Trophoblast cell (in vitro differentiated cells and primary cell): ENCODE results near the gene SLC23A3.

Experiments
- DNase-seq, 2 donors: peaks; one replicate each; pipeline ENCODE4 v3.0.0-alpha.2; 2016
- H2AFZ ChIP-seq: 2 replicates; pipeline ENCODE4 v1.6.1; 2013; ENCODE audit warnings: low read length, moderate library complexity, mild to moderate bottlenecking; ENCODE audit not compliant: insufficient read depth, poor library complexity
- H2AK5ac ChIP-seq: 2 replicates; pipeline ENCODE4 v1.6.1; 2013; ENCODE audit warnings: mild to moderate bottlenecking, low read length
- H2BK120ac ChIP-seq: 2 replicates; pipeline ENCODE4 v1.6.1; 2013; ENCODE audit warnings: low read length, mild to moderate bottlenecking, moderate library complexity; ENCODE audit not compliant: insufficient read depth, poor library complexity
- H2BK12ac ChIP-seq: 2 replicates; pipeline ENCODE4 v1.6.1; 2013; ENCODE audit warnings: mild to moderate bottlenecking, low read length, moderate library complexity
- H2BK5ac ChIP-seq: 2 replicates; pipeline ENCODE4 v1.6.1; 2013; ENCODE audit warnings: low read length, low read depth, moderate library complexity, mild to moderate bottlenecking; ENCODE audit not compliant: poor library complexity
- H3K14ac ChIP-seq: 2 replicates; pipeline ENCODE4 v1.6.1; 2013; ENCODE audit warnings: mild to moderate bottlenecking, low read length
- H3K18ac ChIP-seq: 2 replicates; pipeline ENCODE4 v1.6.1; 2013; ENCODE audit warnings: mild to moderate bottlenecking, low read length
- H3K23ac ChIP-seq: 2 replicates; pipeline ENCODE4 v1.6.1; 2013; ENCODE audit warnings: low read length
- H3K27ac ChIP-seq: 2 replicates; pipeline ENCODE4 v1.5.1; 2013; ENCODE audit warnings: low read depth, mild to moderate bottlenecking, inconsistent platforms, low read length, moderate library complexity
- H3K27me3 ChIP-seq: 2 replicates; pipeline ENCODE4 v1.6.1; 2013; ENCODE audit warnings: inconsistent platforms, mild to moderate bottlenecking, low read length, moderate library complexity; ENCODE audit not compliant: insufficient read depth
- H3K36me3 ChIP-seq, 2 experiments: 1 replicate in 1 of 2; 2 replicates in 1 of 2; pipeline ENCODE4 v1.6.1; 2013; ENCODE audit warnings: low read length in 2 of 2, mild to moderate bottlenecking in 2 of 2, moderate library complexity in 1 of 2; ENCODE audit not compliant: insufficient read depth in 2 of 2, control insufficient read depth in 1 of 2
- H3K4ac ChIP-seq: 2 replicates; pipeline ENCODE4 v1.6.1; 2013; ENCODE audit warnings: low read depth, mild to moderate bottlenecking, low read length, moderate library complexity
- H3K4me1 ChIP-seq, 2 experiments: 1 replicate in 1 of 2; 2 replicates in 1 of 2; pipeline ENCODE4 v1.6.1; 2013; ENCODE audit warnings: low read length in 2 of 2, mild to moderate bottlenecking in 2 of 2, moderate library complexity in 1 of 2; ENCODE audit not compliant: insufficient read depth in 2 of 2, control insufficient read depth in 1 of 2
- H3K4me2 ChIP-seq: 2 replicates; pipeline ENCODE4 v1.6.1; 2013; ENCODE audit warnings: inconsistent platforms, mild to moderate bottlenecking, low read length, moderate library complexity
- H3K4me3 ChIP-seq: 2 replicates; pipeline ENCODE4 v1.5.1; 2013; ENCODE audit warnings: mild to moderate bottlenecking, low read depth, low read length, inconsistent platforms
- H3K79me1 ChIP-seq: one replicate; pipeline ENCODE4 v1.6.1; 2013; ENCODE audit warnings: low read length
- H3K79me2 ChIP-seq: 2 replicates; pipeline ENCODE4 v1.6.1; 2013; ENCODE audit warnings: low read length, mild to moderate bottlenecking; ENCODE audit not compliant: control insufficient read depth, insufficient read depth, poor library complexity
- H3K9ac ChIP-seq: 2 replicates; pipeline ENCODE4 v1.6.1; 2013; ENCODE audit warnings: mild to moderate bottlenecking, low read length
- H3K9me3 ChIP-seq: 2 replicates; pipeline ENCODE4 v1.6.1; 2013; ENCODE audit warnings: low read depth, mild to moderate bottlenecking, control low read depth, inconsistent platforms, low read length; ENCODE audit not compliant: insufficient read depth
- H4K12ac ChIP-seq: 2 replicates; pipeline ENCODE4 v1.6.1; 2013; ENCODE audit warnings: low read depth, mild to moderate bottlenecking, low read length, moderate library complexity
- H4K8ac ChIP-seq: 2 replicates; pipeline ENCODE4 v1.6.1; 2013; ENCODE audit warnings: low read depth, mild to moderate bottlenecking, low read length, moderate library complexity
- H4K91ac ChIP-seq: one replicate; pipeline ENCODE4 v1.6.1; 2013; ENCODE audit warnings: low read depth, mild to moderate bottlenecking, low read length, moderate library complexity
- WGBS: extraction: QIAGEN DNeasy Blood & Tissue Kit; methylation state at CpG from one replicate; pipeline ENCODE4 v1.1.7; 2013; ENCODE audit warnings: missing lambda C conversion rate; ENCODE audit not compliant: insufficient read length, insufficient coverage; ENCODE audit errors: extremely low coverage; 5-methylcytosine and 5-hydroxymethylcytosine counted together

Gene SLC23A3

GRCh38 chr2:219176818-219177551 is 7.2 kb upstream of the SLC23A3 start, which contains the start of gene CNPPD1:
Gene CNPPD1 (minus strand): TSS chr2:219176925. CDS start chr2:219176828, 97 bp downstream.
- Histone ChIP-seq H3K36me3 (peaks cover 39 to 44% of the 10 kb centered on the region in 2 experiments), H3K79me2 (peaks cover 7% of the 10 kb centered on the region), H4K91ac (peak within 1 kb of the TSS; percentile 91), H3K4me3 (peak within 1 kb of the TSS; percentile 84), H2BK12ac (no peak within 1 kb of the TSS), H3K4me1 (peaks cover 3 to 9% of the 10 kb centered on the region in 2 experiments), H2BK120ac (peak within 1 kb of the TSS; percentile 80), H3K27me3 (no peaks in the 10 kb centered on the region), H3K4me2 (peak within 1 kb of the TSS; percentile 99), H3K9ac (peak within 1 kb of the TSS; percentile 89), H2AK5ac (peak within 1 kb of the TSS; percentile 23), H2BK5ac (peak within 1 kb of the TSS; percentile 93), H4K12ac (peak within 1 kb of the TSS; percentile 84), H3K23ac (no peak within 1 kb of the TSS), H3K79me1 (peaks cover 17% of the 10 kb centered on the region), H3K14ac (peak within 1 kb of the TSS; percentile 96), H2AFZ (peak within 1 kb of the TSS; percentile 89), H4K8ac (peak within 1 kb of the TSS; percentile 98), H3K18ac (peak within 1 kb of the TSS; percentile 85), H3K4ac (peak within 1 kb of the TSS; percentile 76), H3K9me3 (no peaks in the 10 kb centered on the region), H3K27ac (peak within 1 kb of the TSS; percentile 95)
- WGBS, result no CpG with 5 or more reads among the region's 69 CpGs
- DNase-seq, result peak; percentile 76 to 85

- Histone ChIP-seq H3K79me2 (peaks cover 7% of the 10 kb centered on the region), H3K23ac (no peak overlapping the region), H3K4ac (no peak overlapping the region), H2BK12ac (no peak overlapping the region), H2BK5ac (peak overlapping the region; percentile 10), H2AK5ac (peak overlapping the region; percentile 23), H3K27ac (peak overlapping the region; percentile 95), H4K91ac (peak overlapping the region; percentile 69), H3K4me3 (peak overlapping the region; percentile 79), H3K18ac (peak overlapping the region; percentile 27), H4K8ac (peak overlapping the region; percentile 71), H3K9ac (peak overlapping the region; percentile 68), H3K36me3 (peaks cover 31 to 36% of the 10 kb centered on the region in 2 experiments), H2AFZ (peak overlapping the region; percentile 76), H3K9me3 (no peaks in the 10 kb centered on the region), H4K12ac (no peak overlapping the region), H3K4me2 (peak overlapping the region; percentile 99), H2BK120ac (peak overlapping the region; percentile 10), H3K14ac (peak overlapping the region; percentile 47), H3K27me3 (no peaks in the 10 kb centered on the region), H3K79me1 (peaks cover 20% of the 10 kb centered on the region), H3K4me1 (peaks cover 3 to 11% of the 10 kb centered on the region in 2 experiments)
- WGBS, result no CpG with 5 or more reads among the region's 45 CpGs
- peak; percentile 33 to 44 for DNase-seq
Observed at GRCh38 chr2:219175928-219176817, 6.3 kb upstream of the SLC23A3 start.

DNA sequence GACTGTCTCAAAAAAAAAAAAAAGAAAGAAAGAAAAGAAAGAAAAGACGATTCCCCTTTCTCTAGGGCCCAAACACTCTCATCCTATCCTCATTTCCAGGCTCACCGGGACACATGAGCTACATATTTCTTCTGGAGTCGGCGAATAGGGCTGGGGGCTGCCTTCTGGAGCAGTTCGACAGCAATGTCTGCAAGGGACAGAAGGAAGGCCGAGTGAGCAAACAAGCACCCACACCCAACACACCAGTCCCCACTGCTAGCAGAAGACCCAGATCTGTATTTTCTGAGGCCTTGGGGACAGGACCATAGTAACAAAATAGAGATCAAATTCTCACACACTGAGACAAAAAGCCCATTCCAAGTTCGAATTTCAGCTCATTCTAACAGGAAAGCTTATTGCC is 5.7 kb upstream of the SLC23A3 start:
- H3K14ac ChIP-seq, result no peak overlapping the region
- no peak overlapping the region for H2BK12ac ChIP-seq
- no peak overlapping the region for H4K8ac ChIP-seq
- peaks cover 7% of the 10 kb centered on the region for H3K79me2 ChIP-seq
- H3K18ac ChIP-seq, result no peak overlapping the region
- no peaks in the 10 kb centered on the region for H3K27me3 ChIP-seq
- no peak overlapping the region for H2AFZ ChIP-seq
- H3K23ac ChIP-seq, result no peak overlapping the region
- no peak overlapping the region for H3K9ac ChIP-seq
- no CpG with 5 or more reads among the region's 7 CpGs for WGBS
- no peak overlapping the region for H4K91ac ChIP-seq
- no peak overlapping the region for H3K4me3 ChIP-seq
- H3K27ac ChIP-seq, result no peak overlapping the region
- no peak overlapping the region for H3K4me2 ChIP-seq
- H3K79me1 ChIP-seq, result peaks cover 20% of the 10 kb centered on the region
- no peak for DNase-seq
- H2BK120ac ChIP-seq, result no peak overlapping the region
- no peak overlapping the region for H4K12ac ChIP-seq
- peaks cover 25 to 29% of the 10 kb centered on the region in 2 experiments for H3K36me3 ChIP-seq
- no peak overlapping the region for H2BK5ac ChIP-seq
- H3K4me1 ChIP-seq, result peaks cover 3 to 11% of the 10 kb centered on the region in 2 experiments
- H2AK5ac ChIP-seq, result no peak overlapping the region
- no peak overlapping the region for H3K4ac ChIP-seq
- no peaks in the 10 kb centered on the region for H3K9me3 ChIP-seq

GRCh38 chr2:219174801-219175200 is 5.0 kb upstream of the SLC23A3 start:
- Histone ChIP-seq H4K12ac (no peak overlapping the region), H3K4me1 (peaks cover 3 to 11% of the 10 kb centered on the region in 2 experiments), H3K14ac (no peak overlapping the region), H2BK120ac (no peak overlapping the region), H3K23ac (no peak overlapping the region), H4K91ac (no peak overlapping the region), H3K4me2 (no peak overlapping the region), H2BK5ac (no peak overlapping the region), H2AK5ac (no peak overlapping the region), H3K18ac (no peak overlapping the region), H3K27me3 (no peaks in the 10 kb centered on the region), H3K79me2 (peaks cover 7% of the 10 kb centered on the region), H3K79me1 (peaks cover 20% of the 10 kb centered on the region), H4K8ac (no peak overlapping the region), H3K9ac (no peak overlapping the region), H2AFZ (no peak overlapping the region), H3K4ac (no peak overlapping the region), H3K27ac (no peak overlapping the region), H3K9me3 (no peaks in the 10 kb centered on the region), H3K4me3 (no peak overlapping the region), H3K36me3 (peaks cover 18 to 22% of the 10 kb centered on the region in 2 experiments), H2BK12ac (no peak overlapping the region)
- no CpG with 5 or more reads among the region's 7 CpGs for WGBS
- DNase-seq, result no peak
